Muscle of leg (tissue), 11 donors: Measurements from ENCODE around the gene SH3RF1. TPM values are rescaled to one million over a fixed set of nuclear protein-coding genes. Genes with fewer than 3 reads are reported as not detected.

Experiments used
- DNase-seq: peaks from one replicate; pipeline ENCODE4 v3.0.0; 2013
- H3K27ac ChIP-seq: one replicate; pipeline ENCODE4 v1.5.1; 2013; ENCODE audit warnings: mild to moderate bottlenecking, low read length, control low read depth
- H3K27me3 ChIP-seq: one replicate; pipeline ENCODE4 v1.6.1; 2013; ENCODE audit warnings: low read length; ENCODE audit not compliant: control insufficient read depth, insufficient read depth
- H3K36me3 ChIP-seq: one replicate; pipeline ENCODE4 v1.6.1; 2013; ENCODE audit warnings: low read length; ENCODE audit not compliant: control insufficient read depth, insufficient read depth
- H3K4me1 ChIP-seq: one replicate; pipeline ENCODE4 v1.6.1; 2013; ENCODE audit warnings: low read length; ENCODE audit not compliant: control insufficient read depth, insufficient read depth
- H3K4me3 ChIP-seq: one replicate; pipeline ENCODE4 v1.5.1; 2013; ENCODE audit warnings: low read length, control low read depth
- H3K9me3 ChIP-seq: replicated peaks from 2 replicates; pipeline ENCODE4 v1.6.1; 2013; ENCODE audit warnings: low read depth, low read length; ENCODE audit not compliant: control insufficient read depth
- WGBS: methylation state at CpG from one replicate; pipeline ENCODE4 v1.1.5; 2013; ENCODE audit warnings: missing lambda C conversion rate; ENCODE audit not compliant: insufficient coverage; 5-methylcytosine and 5-hydroxymethylcytosine counted together
- polyA plus RNA-seq, 8 donors: library from polyadenylated mRNA; unstranded; fragments of 120-200 nt; gene quantifications; one replicate each; pipeline versions ENCODE4 v1.2.1 to v1.2.3, GENCODE V29; 2013; ENCODE audit warnings: inconsistent platforms in 1 of 8, low replicate concordance in 1 of 8; ENCODE audit not compliant: insufficient read length in 8 of 8, insufficient read depth in 1 of 8
- total RNA-seq: library from RNA; stranded (reverse); fragments of 120-200 nt; gene quantifications from one replicate; pipeline ENCODE4 v1.2.4, GENCODE V29; 2013

SH3RF1 gene
- total and polyA plus RNA-seq, 9 donors, result 10.7 to 19.4 (median 16.3) TPM

- Histone ChIP-seq H3K9me3 (no peaks in the 10 kb centered on the region), H3K36me3 (peaks cover 40% of the 10 kb centered on the region), H3K4me3 (no peak overlapping the region), H3K4me1 (no peaks in the 10 kb centered on the region), H3K27ac (no peak overlapping the region), H3K27me3 (no peaks in the 10 kb centered on the region)
- no CpG with 5 or more reads among the region's 1 CpG for WGBS
- no peak for DNase-seq
These were observed 143.4 kb downstream of the SH3RF1 start for GRCh38 chr4:169127314-169127713.

GRCh38 chr4:169124661-169125060, 146.1 kb downstream of the SH3RF1 start:
- Histone ChIP-seq H3K27ac (no peak overlapping the region), H3K36me3 (peaks cover 32% of the 10 kb centered on the region), H3K9me3 (no peaks in the 10 kb centered on the region), H3K4me1 (no peaks in the 10 kb centered on the region), H3K4me3 (no peak overlapping the region), H3K27me3 (no peaks in the 10 kb centered on the region)
- no peak for DNase-seq
- WGBS, result 80% methylated on average over 2 of the region's 2 CpGs

- Histone ChIP-seq H3K4me3 (no peak overlapping the region), H3K36me3 (peaks cover 26% of the 10 kb centered on the region), H3K4me1 (no peaks in the 10 kb centered on the region), H3K27me3 (no peaks in the 10 kb centered on the region), H3K9me3 (no peaks in the 10 kb centered on the region), H3K27ac (no peak overlapping the region)
- no CpG with 5 or more reads among the region's 2 CpGs for WGBS
- no peak for DNase-seq
These were observed 148.3 kb downstream of the SH3RF1 start for GRCh38 chr4:169122422-169122821.

GRCh38 chr4:169121861-169122382, 148.8 kb downstream of the SH3RF1 start:
- Histone ChIP-seq H3K9me3 (no peaks in the 10 kb centered on the region), H3K36me3 (peaks cover 29% of the 10 kb centered on the region), H3K4me1 (no peaks in the 10 kb centered on the region), H3K27me3 (no peaks in the 10 kb centered on the region), H3K4me3 (no peak overlapping the region), H3K27ac (no peak overlapping the region)
- no peak for DNase-seq
- 65% methylated on average over 7 of the region's 12 CpGs for WGBS

- DNase-seq, result no peak
- WGBS, result no CpG with 5 or more reads among the region's 2 CpGs
- Histone ChIP-seq H3K9me3 (no peaks in the 10 kb centered on the region), H3K36me3 (peaks cover 39% of the 10 kb centered on the region), H3K27me3 (no peaks in the 10 kb centered on the region), H3K27ac (no peak overlapping the region), H3K4me1 (no peaks in the 10 kb centered on the region), H3K4me3 (no peak overlapping the region)
These were observed 150.1 kb downstream of the SH3RF1 start for GRCh38 chr4:169120624-169121023.

GRCh38 chr4:169119536-169119935, 151.2 kb downstream of the SH3RF1 start:
- Histone ChIP-seq H3K36me3 (peaks cover 38% of the 10 kb centered on the region), H3K27me3 (no peaks in the 10 kb centered on the region), H3K4me1 (no peaks in the 10 kb centered on the region), H3K9me3 (no peaks in the 10 kb centered on the region), H3K4me3 (no peak overlapping the region), H3K27ac (no peak overlapping the region)
- WGBS, result no CpG with 5 or more reads among the region's 3 CpGs
- DNase-seq, result no peak

GRCh38 chr4:169117591-169118081, 153.1 kb downstream of the SH3RF1 start:
- peaks cover 44% of the 10 kb centered on the region for H3K36me3 ChIP-seq
- WGBS, result 92% methylated on average over 4 of the region's 7 CpGs
- H3K27me3 ChIP-seq, result no peaks in the 10 kb centered on the region
- H3K4me1 ChIP-seq, result no peaks in the 10 kb centered on the region
- DNase-seq, result no peak
- no peaks in the 10 kb centered on the region for H3K9me3 ChIP-seq
- no peak overlapping the region for H3K27ac ChIP-seq
- no peak overlapping the region for H3K4me3 ChIP-seq

GRCh38 chr4:169116270-169116901, 154.4 kb downstream of the SH3RF1 start:
- Histone ChIP-seq H3K36me3 (peaks cover 40% of the 10 kb centered on the region), H3K4me1 (no peaks in the 10 kb centered on the region), H3K27me3 (no peaks in the 10 kb centered on the region), H3K4me3 (no peak overlapping the region), H3K27ac (no peak overlapping the region), H3K9me3 (no peaks in the 10 kb centered on the region)
- DNase-seq, result no peak
- 88% methylated on average over 11 of the region's 12 CpGs for WGBS

- Histone ChIP-seq H3K4me1 (no peaks in the 10 kb centered on the region), H3K9me3 (no peaks in the 10 kb centered on the region), H3K27me3 (no peaks in the 10 kb centered on the region), H3K27ac (no peak overlapping the region), H3K4me3 (no peak overlapping the region), H3K36me3 (peaks cover 36% of the 10 kb centered on the region)
- 33% methylated on average over 1 of the region's 4 CpGs for WGBS
- no peak for DNase-seq
These were observed 154.9 kb downstream of the SH3RF1 start for GRCh38 chr4:169115897-169116254.

GRCh38 chr4:169115144-169115896, 155.4 kb downstream of the SH3RF1 start:
- DNase-seq, result no peak
- no peak overlapping the region for H3K27ac ChIP-seq
- H3K4me1 ChIP-seq, result no peaks in the 10 kb centered on the region
- H3K9me3 ChIP-seq, result no peaks in the 10 kb centered on the region
- 97% methylated on average over 4 of the region's 6 CpGs for WGBS
- H3K27me3 ChIP-seq, result no peaks in the 10 kb centered on the region
- H3K36me3 ChIP-seq, result peaks cover 36% of the 10 kb centered on the region
- no peak overlapping the region for H3K4me3 ChIP-seq
